Activated T-cell treated with anti-CD3 and anti-CD28 coated beads, Interleukin-2, amount 50 U/mL, for 1 hour (primary cell): ENCODE measurements around the gene ETV1.

ENCODE experiments used
- DNase-seq: peaks from one replicate; pipeline ENCODE4 v3.0.0-alpha.2; 2020

ETV1 gene

GRCh38 chr7:13986208-13986607 lies 3.3 kb downstream of the ETV1 start:
- no peak for DNase-seq

- no peak for DNase-seq
Measured at GRCh38 chr7:13984831-13985685, 4.4 kb downstream of the ETV1 start.

GRCh38 chr7:13984061-13984460 lies 5.4 kb downstream of the ETV1 start:
- no peak for DNase-seq

GRCh38 chr7:13982940-13983677 lies 6.4 kb downstream of the ETV1 start:
- DNase-seq: no peak

GRCh38 chr7:13981070-13981469 lies 8.4 kb downstream of the ETV1 start:
- DNase-seq: no peak

GRCh38 chr7:13980474-13980873 lies 9.0 kb downstream of the ETV1 start:
- no peak for DNase-seq

- no peak for DNase-seq
Measured at GRCh38 chr7:13979671-13980435, 9.6 kb downstream of the ETV1 start.

- no peak for DNase-seq
Measured at GRCh38 chr7:13976594-13976993, 12.9 kb downstream of the ETV1 start.

- no peak for DNase-seq
Measured at GRCh38 chr7:13965077-13965476, 24.4 kb downstream of the ETV1 start.

GRCh38 chr7:13963925-13964324 lies 25.5 kb downstream of the ETV1 start:
- no peak for DNase-seq

- no peak for DNase-seq
Measured at GRCh38 chr7:13955494-13955893, 34.0 kb downstream of the ETV1 start.

- no peak for DNase-seq
Measured at GRCh38 chr7:13953368-13953767, 36.1 kb downstream of the ETV1 start.

- DNase-seq: no peak
Measured at GRCh38 chr7:13952921-13953320, 36.5 kb downstream of the ETV1 start.

- no peak for DNase-seq
Measured at GRCh38 chr7:13949939-13950338, 39.5 kb downstream of the ETV1 start.

- DNase-seq: no peak
Measured at GRCh38 chr7:13949445-13949844, 40.0 kb downstream of the ETV1 start.

- DNase-seq: no peak
Measured at GRCh38 chr7:13948019-13948801, 41.3 kb downstream of the ETV1 start.

GRCh38 chr7:13947535-13947934 lies 41.9 kb downstream of the ETV1 start:
- no peak for DNase-seq

GRCh38 chr7:13946181-13946580 lies 43.3 kb downstream of the ETV1 start:
- DNase-seq: no peak

- no peak for DNase-seq
Measured at GRCh38 chr7:13945670-13946069, 43.8 kb downstream of the ETV1 start.

- DNase-seq: no peak
Measured at GRCh38 chr7:13933536-13933935, 55.9 kb downstream of the ETV1 start.

GRCh38 chr7:13933091-13933490 lies 56.4 kb downstream of the ETV1 start:
- DNase-seq: no peak

GRCh38 chr7:13932131-13932530 lies 57.3 kb downstream of the ETV1 start:
- no peak for DNase-seq

GRCh38 chr7:13921062-13921461 lies 68.4 kb downstream of the ETV1 start:
- DNase-seq: no peak
